OCI-LY7 (cell line): ENCODE measurements around the gene UBL4A. TPM values are rescaled to one million over a fixed set of nuclear protein-coding genes. Genes with fewer than 3 reads are reported as not detected.

Source experiments
- BruUV-seq: library from RNA; stranded (reverse); fragments of 400-500 nt; replicated peaks from 2 replicates; lab custom pipeline; 2021; lab: Mats Ljungman, UMichigan
- CTCF ChIA-PET: fragments of 300-600 bp; sonication (Branson Sonifier 250); formaldehyde crosslinking; loops from one replicate; lab custom pipeline; 2022; ENCODE audit warnings: antibody characterized with exemption; ENCODE audit not compliant: unreplicated experiment; lab: Charles Lee
- POLR2A ChIA-PET: fragments of 300-600 bp; sonication (Branson Sonifier 250); formaldehyde crosslinking; loops from one replicate; lab custom pipeline; 2022; ENCODE audit warnings: antibody characterized with exemption; lab: Charles Lee
- DNase-seq: peaks from one replicate; pipeline ENCODE4 v3.0.0-alpha.2; 2015; ENCODE audit warnings: low spot score
- H2AFZ ChIP-seq: fragments of 200-600 bp; sonication (generic), shearing (Covaris generic); 2 replicates; pipeline ENCODE4 v1.6.1; 2014; ENCODE audit warnings: mild to moderate bottlenecking, antibody characterized with exemption, low read length, moderate library complexity
- H3K27ac ChIP-seq: fragments of 200-600 bp; sonication (generic); 2 replicates; pipeline ENCODE4 v1.5.1; 2014; ENCODE audit warnings: mixed run types, low read depth, mild to moderate bottlenecking, moderate library complexity, low read length, inconsistent platforms; ENCODE audit not compliant: poor library complexity, severe bottlenecking
- H3K36me3 ChIP-seq: fragments of 200-600 bp; sonication (generic); 2 replicates; pipeline ENCODE4 v1.6.1; 2014; ENCODE audit warnings: mild to moderate bottlenecking, antibody characterized with exemption, low read length, moderate library complexity, mixed read lengths; ENCODE audit not compliant: insufficient read depth
- H3K4me1 ChIP-seq: fragments of 200-600 bp; sonication (generic); 2 replicates; pipeline ENCODE4 v1.5.1; 2014; ENCODE audit warnings: mild to moderate bottlenecking, low read length; ENCODE audit not compliant: insufficient read depth, poor library complexity, severe bottlenecking
- H3K4me2 ChIP-seq: fragments of 200-600 bp; sonication (generic); 2 replicates; pipeline ENCODE4 v1.6.1; 2014; ENCODE audit warnings: mild to moderate bottlenecking, low read length
- H3K4me3 ChIP-seq: fragments of 200-600 bp; sonication (generic); 2 replicates; pipeline ENCODE4 v1.5.1; 2014; ENCODE audit warnings: mild to moderate bottlenecking, low read depth, low read length; ENCODE audit not compliant: poor library complexity, severe bottlenecking
- H3K79me2 ChIP-seq: fragments of 200-600 bp; sonication (generic); 2 replicates; pipeline ENCODE4 v1.6.1; 2016; ENCODE audit warnings: low read depth, mild to moderate bottlenecking, low read length, moderate library complexity, mixed read lengths; ENCODE audit not compliant: insufficient read depth
- H3K9me2 ChIP-seq: fragments of 200-600 bp; sonication (generic); 2 replicates; pipeline ENCODE4 v1.6.1; 2016; ENCODE audit warnings: mild to moderate bottlenecking, low read length, mixed read lengths; ENCODE audit not compliant: insufficient read depth
- H3K9me3 ChIP-seq: fragments of 200-600 bp; sonication (generic); 2 replicates; pipeline ENCODE4 v1.6.1; 2014; ENCODE audit warnings: mild to moderate bottlenecking, mixed run types, low read length, mixed read lengths
- H4K20me1 ChIP-seq: fragments of 200-600 bp; sonication (generic); 2 replicates; pipeline ENCODE4 v1.6.1; 2014; ENCODE audit warnings: mild to moderate bottlenecking, antibody characterized with exemption, low read length, moderate library complexity, mixed read lengths; ENCODE audit not compliant: insufficient read depth
- EZH2phosphoT487 ChIP-seq: fragments of 200-600 bp; sonication (generic); IDR thresholded peaks from 2 replicates; pipeline ENCODE4 v1.6.1; 2018; ENCODE audit warnings: low read depth, borderline replicate concordance, mild to moderate bottlenecking, mixed run types, antibody characterized with exemption, low read length, moderate library complexity, mixed read lengths
- intact Hi-C: fragments of 100-400 bp; cut with micrococcal nuclease; formaldehyde crosslinking; loops from one replicate; pipeline ENCODE4 v1.10.0; 2022; ENCODE audit not compliant: unreplicated experiment
- microRNA-seq: library from miRNA; unstranded; fragments of <30 nt; microRNA quantifications from one replicate; pipeline ENCODE4 v1.2.0, GENCODE V29; 2022; ENCODE audit warnings: borderline replicate concordance
- small RNA-seq: library from RNA; depleted of rRNA; stranded (forward); fragments of <200 nt; gene quantifications from one replicate; pipeline ENCODE3, GENCODE V24; 2014
- total RNA-seq, 2 experiments: library from RNA; depleted of rRNA in 1 of 2; stranded (reverse); fragments of >200 nt in 1 of 2; shearing (Covaris generic) in 1 of 2; gene quantifications; 2 replicates each; pipeline ENCODE4 v1.2.3, GENCODE V29; 2014 to 2022
- TF ChIP-seq, protein P1 (sequence below): fragments of 200-600 bp; sonication (generic); conservative IDR thresholded peaks from 2 replicates; pipeline ENCODE4 v1.5.1; 2014; ENCODE audit warnings: mild to moderate bottlenecking, antibody characterized with exemption, low read length, moderate library complexity, mixed read lengths

Gene UBL4A
- total RNA-seq, 2 experiments from 2014 or later = 49.7 to 89.9 TPM

GRCh38 chrX:154434394-154435168 lies 51.8 kb downstream of the UBL4A start:
- Histone ChIP-seq H3K4me1 (peaks cover 18% of the 10 kb centered on the region), H3K79me2 (peaks cover 19% of the 10 kb centered on the region), H2AFZ (no peak overlapping the region), H3K4me3 (no peak overlapping the region), H3K9me3 (no peaks in the 10 kb centered on the region), H3K4me2 (no peak overlapping the region), H3K27ac (no peak overlapping the region), H3K9me2 (no peaks in the 10 kb centered on the region), H3K36me3 (peaks cover 18% of the 10 kb centered on the region; the same call in 1 of the 2 replicates), H4K20me1 (no peaks in the 10 kb centered on the region)
- no peak for DNase-seq
- intact Hi-C loops = no loop called here
- no TSS peak for BruUV-seq
- POLR2A ChIA-PET = no interaction called here
- TF ChIP-seq, protein P1, sequence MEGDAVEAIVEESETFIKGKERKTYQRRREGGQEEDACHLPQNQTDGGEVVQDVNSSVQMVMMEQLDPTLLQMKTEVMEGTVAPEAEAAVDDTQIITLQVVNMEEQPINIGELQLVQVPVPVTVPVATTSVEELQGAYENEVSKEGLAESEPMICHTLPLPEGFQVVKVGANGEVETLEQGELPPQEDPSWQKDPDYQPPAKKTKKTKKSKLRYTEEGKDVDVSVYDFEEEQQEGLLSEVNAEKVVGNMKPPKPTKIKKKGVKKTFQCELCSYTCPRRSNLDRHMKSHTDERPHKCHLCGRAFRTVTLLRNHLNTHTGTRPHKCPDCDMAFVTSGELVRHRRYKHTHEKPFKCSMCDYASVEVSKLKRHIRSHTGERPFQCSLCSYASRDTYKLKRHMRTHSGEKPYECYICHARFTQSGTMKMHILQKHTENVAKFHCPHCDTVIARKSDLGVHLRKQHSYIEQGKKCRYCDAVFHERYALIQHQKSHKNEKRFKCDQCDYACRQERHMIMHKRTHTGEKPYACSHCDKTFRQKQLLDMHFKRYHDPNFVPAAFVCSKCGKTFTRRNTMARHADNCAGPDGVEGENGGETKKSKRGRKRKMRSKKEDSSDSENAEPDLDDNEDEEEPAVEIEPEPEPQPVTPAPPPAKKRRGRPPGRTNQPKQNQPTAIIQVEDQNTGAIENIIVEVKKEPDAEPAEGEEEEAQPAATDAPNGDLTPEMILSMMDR = no peak
- TF ChIP-seq EZH2phosphoT487 = no peak
- CTCF ChIA-PET = no interaction called here

Small RNA genes lying within 50 kb of the gene (microRNA-seq; reads per million reads assigned to microRNA genes)
- not detected for gene MIR6858

Small RNA genes lying within 50 kb of the gene (small RNA-seq; reads per million reads assigned to genes)
- not detected for gene MIR6858
- not detected for gene RN7SL697P

Other genes starting within 250 kb of the UBL4A start
- gene OPN1MW3, start 229.0 kb downstream of the UBL4A start, total RNA-seq (2014; rRNA removed; shearing (Covaris generic)) = not detected in 2 replicates
- not detected in 2 replicates for gene OPN1MW3, start 229.0 kb downstream of the UBL4A start, total RNA-seq (2022)
- gene TEX28, start 191.5 kb downstream of the UBL4A start, total RNA-seq (2014; rRNA removed; shearing (Covaris generic)) = not detected in 2 replicates
- not detected in 2 replicates for gene TEX28, start 191.5 kb downstream of the UBL4A start, total RNA-seq (2022)
- gene TKTL1, start 190.8 kb downstream of the UBL4A start, total RNA-seq (2014; rRNA removed; shearing (Covaris generic)) = 0.06 TPM in 1 of 2 replicates, not detected in the other
- gene TKTL1, start 190.8 kb downstream of the UBL4A start, total RNA-seq (2022) = 0.78 TPM in 1 of 2 replicates, not detected in the other
- 78.8 and 91.2 TPM in 2 replicates for gene FLNA, start 112.0 kb downstream of the UBL4A start, total RNA-seq (2014; rRNA removed; shearing (Covaris generic))
- 96.9 and 97.7 TPM in 2 replicates for gene FLNA, start 112.0 kb downstream of the UBL4A start, total RNA-seq (2022)
- 25.3 and 35.4 TPM in 2 replicates for gene EMD, start 107.3 kb downstream of the UBL4A start, total RNA-seq (2014; rRNA removed; shearing (Covaris generic))
- gene EMD, start 107.3 kb downstream of the UBL4A start, total RNA-seq (2022) = 64.1 and 64.6 TPM in 2 replicates
- 4,261 and 4,291 TPM in 2 replicates for gene RPL10, start 88.2 kb downstream of the UBL4A start, total RNA-seq (2014; rRNA removed; shearing (Covaris generic))
- gene RPL10, start 88.2 kb downstream of the UBL4A start, total RNA-seq (2022) = 2,447 and 2,466 TPM in 2 replicates
- gene DNASE1L1, start 77.4 kb downstream of the UBL4A start, total RNA-seq (2014; rRNA removed; shearing (Covaris generic)) = 13.4 and 23.1 TPM in 2 replicates
- 21.5 and 30.1 TPM in 2 replicates for gene DNASE1L1, start 77.4 kb downstream of the UBL4A start, total RNA-seq (2022)
- 74.2 and 94.5 TPM in 2 replicates for gene TAFAZZIN, start 75.1 kb downstream of the UBL4A start, total RNA-seq (2014; rRNA removed; shearing (Covaris generic))
- gene TAFAZZIN, start 75.1 kb downstream of the UBL4A start, total RNA-seq (2022) = 85.3 and 104 TPM in 2 replicates
- 22.2 and 26.4 TPM in 2 replicates for gene ATP6AP1, start 57.9 kb downstream of the UBL4A start, total RNA-seq (2014; rRNA removed; shearing (Covaris generic))
- gene ATP6AP1, start 57.9 kb downstream of the UBL4A start, total RNA-seq (2022) = 37.4 and 39.5 TPM in 2 replicates
- gene GDI1, start 49.5 kb downstream of the UBL4A start, total RNA-seq (2014; rRNA removed; shearing (Covaris generic)) = 101 and 103 TPM in 2 replicates
- 76.6 and 93.6 TPM in 2 replicates for gene GDI1, start 49.5 kb downstream of the UBL4A start, total RNA-seq (2022)
- gene FAM50A, start 42.5 kb downstream of the UBL4A start, total RNA-seq (2014; rRNA removed; shearing (Covaris generic)) = 28.1 and 30.8 TPM in 2 replicates
- gene FAM50A, start 42.5 kb downstream of the UBL4A start, total RNA-seq (2022) = 49.0 and 55.1 TPM in 2 replicates
- 0.28 and 5.6 TPM in 2 replicates for gene PLXNA3, start 28.3 kb downstream of the UBL4A start, total RNA-seq (2014; rRNA removed; shearing (Covaris generic))
- 5.2 and 8.0 TPM in 2 replicates for gene PLXNA3, start 28.3 kb downstream of the UBL4A start, total RNA-seq (2022)
- gene LAGE3, start 7.3 kb downstream of the UBL4A start, total RNA-seq (2014; rRNA removed; shearing (Covaris generic)) = 53.2 and 70.1 TPM in 2 replicates
- gene LAGE3, start 7.3 kb downstream of the UBL4A start, total RNA-seq (2022) = 31.3 and 40.6 TPM in 2 replicates
- 12.4 and 14.1 TPM in 2 replicates for gene SLC10A3, start 4.0 kb upstream of the UBL4A start, total RNA-seq (2014; rRNA removed; shearing (Covaris generic))
- gene SLC10A3, start 4.0 kb upstream of the UBL4A start, total RNA-seq (2022) = 12.7 and 15.6 TPM in 2 replicates
- 15.3 and 16.4 TPM in 2 replicates for gene FAM3A, start 29.6 kb upstream of the UBL4A start, total RNA-seq (2014; rRNA removed; shearing (Covaris generic))
- gene FAM3A, start 29.6 kb upstream of the UBL4A start, total RNA-seq (2022) = 21.9 and 24.6 TPM in 2 replicates
- gene G6PD, start 60.2 kb upstream of the UBL4A start, total RNA-seq (2014; rRNA removed; shearing (Covaris generic)) = 21.6 and 26.1 TPM in 2 replicates
- gene G6PD, start 60.2 kb upstream of the UBL4A start, total RNA-seq (2022) = 40.9 and 47.1 TPM in 2 replicates
- gene IKBKG, start 61.0 kb upstream of the UBL4A start, total RNA-seq (2014; rRNA removed; shearing (Covaris generic)) = 9.9 and 14.3 TPM in 2 replicates
- 31.6 and 34.4 TPM in 2 replicates for gene IKBKG, start 61.0 kb upstream of the UBL4A start, total RNA-seq (2022)
- 0.36 TPM in 1 of 2 replicates, not detected in the other for gene CTAG1A, start 98.5 kb upstream of the UBL4A start, total RNA-seq (2014; rRNA removed; shearing (Covaris generic))
- gene CTAG1A, start 98.5 kb upstream of the UBL4A start, total RNA-seq (2022) = not detected in 2 replicates
- gene CTAG1B, start 132.7 kb upstream of the UBL4A start, total RNA-seq (2014; rRNA removed; shearing (Covaris generic)) = not detected in 2 replicates
- gene CTAG1B, start 132.7 kb upstream of the UBL4A start, total RNA-seq (2022) = not detected in 2 replicates
- not detected in 2 replicates for gene CTAG2, start 167.0 kb upstream of the UBL4A start, total RNA-seq (2014; rRNA removed; shearing (Covaris generic))
- gene CTAG2, start 167.0 kb upstream of the UBL4A start, total RNA-seq (2022) = not detected in 2 replicates